Aorta (tissue), 5 donors: ENCODE data around the gene MYO18B. TPM values are rescaled to one million over a fixed set of nuclear protein-coding genes. Genes with fewer than 3 reads are reported as not detected.

Experiments used
- ATAC-seq: fragments of 200-7000 bp; cut with Tn5 transposase; one replicate; pipeline ENCODE4 v1.9.1; 2022; ENCODE audit warnings: moderate library complexity; ENCODE audit not compliant: low FRiP score
- DNase-seq, 2 donors: peaks; one replicate each; pipeline ENCODE4 v3.0.0-alpha.2; 2020
- H3K27ac ChIP-seq, 2 donors: one replicate each; pipeline ENCODE4 v1.5.1; 2013; ENCODE audit warnings: low read length in 2 of 2, mild to moderate bottlenecking in 2 of 2, moderate library complexity in 2 of 2, control low read depth in 1 of 2, inconsistent platforms in 1 of 2, low read depth in 1 of 2
- H3K27me3 ChIP-seq, 2 donors: one replicate each; pipeline ENCODE4 v1.6.1; 2013; ENCODE audit warnings: control low read depth in 1 of 2, low read length in 1 of 2, mild to moderate bottlenecking in 1 of 2, moderate library complexity in 1 of 2; ENCODE audit not compliant: insufficient read depth in 2 of 2, control insufficient read depth in 1 of 2
- H3K36me3 ChIP-seq, 2 donors: one replicate each; pipeline ENCODE4 v1.6.1; 2013; ENCODE audit warnings: control low read depth in 1 of 2, low read length in 1 of 2, mild to moderate bottlenecking in 1 of 2; ENCODE audit not compliant: insufficient read depth in 2 of 2, control insufficient read depth in 1 of 2
- H3K4me1 ChIP-seq, 2 donors: one replicate each; pipeline ENCODE4 v1.6.1; 2013; ENCODE audit warnings: low read length in 2 of 2, control low read depth in 1 of 2, mild to moderate bottlenecking in 1 of 2, moderate library complexity in 1 of 2; ENCODE audit not compliant: insufficient read depth in 2 of 2, control insufficient read depth in 1 of 2
- H3K4me3 ChIP-seq, 2 donors: one replicate each; pipeline ENCODE4 v1.5.1; 2013; ENCODE audit warnings: low read length in 2 of 2, control low read depth in 1 of 2, mild to moderate bottlenecking in 1 of 2
- H3K9me3 ChIP-seq: one replicate; pipeline ENCODE4 v1.6.1; 2013; ENCODE audit warnings: mild to moderate bottlenecking, low read length; ENCODE audit not compliant: control insufficient read depth
- WGBS, 2 donors: extraction: QIAGEN DNeasy Blood & Tissue Kit; methylation state at CpG; one replicate each; pipeline ENCODE4 v1.1.7; 2013; 5-methylcytosine and 5-hydroxymethylcytosine counted together
- intact Hi-C, 2 donors: fragments of 100-400 bp; cut with DNase I; formaldehyde crosslinking; loops; one replicate each; pipeline versions ENCODE4 v1.14.2 to v1.15.0; 2022
- polyA plus RNA-seq, 2 donors: library from polyadenylated mRNA; stranded (reverse); fragments of 200-250 nt; gene quantifications; one replicate each; pipeline ENCODE4 v1.2.3, GENCODE V29; 2013
- total RNA-seq, 2 donors: library from RNA; stranded (reverse); fragmentation: NEBNext Ultra II Directional; extraction: Animal tissue kit (Norgen Biotek cat#: 25700); gene quantifications; one replicate each; pipeline ENCODE4 v1.2.1, GENCODE V29; 2021
- donor health status: healthy with polysubstance abuse.
- donor health status: Bipolar disorder and iron deficiency.
- donor health status: DM: no; HTN: no; CAD: no.
- donor health status: DM: no; HTN: no; CAD: no.
- donor health status: DM: yes; HTN: yes; CAD: no.

Gene MYO18B
- total and polyA plus RNA-seq, 4 donors: 10.1 to 31.6 (median 22.1) TPM

- no peaks in the 10 kb centered on the region for H3K9me3 ChIP-seq
- DNase-seq: peak in 1 of 2 donors; percentile 5
- no peaks in the 10 kb centered on the region for H3K36me3 ChIP-seq
- H3K27me3 ChIP-seq: no peaks in the 10 kb centered on the region
- no peak overlapping the region for H3K4me3 ChIP-seq
- ATAC-seq: no peak
- H3K4me1 ChIP-seq: peaks cover 0 to 6% of the 10 kb centered on the region in 2 donors
- WGBS, 2 donors: 47 to 54% methylated on average over 4 of the region's 4 CpGs
- intact Hi-C loops: no loop called here
- peak overlapping the region in 1 of 2 donors; percentile 2 for H3K27ac ChIP-seq
These were observed 9.2 kb downstream of the MYO18B start for GRCh38 chr22:25751174-25751581.

DNA sequence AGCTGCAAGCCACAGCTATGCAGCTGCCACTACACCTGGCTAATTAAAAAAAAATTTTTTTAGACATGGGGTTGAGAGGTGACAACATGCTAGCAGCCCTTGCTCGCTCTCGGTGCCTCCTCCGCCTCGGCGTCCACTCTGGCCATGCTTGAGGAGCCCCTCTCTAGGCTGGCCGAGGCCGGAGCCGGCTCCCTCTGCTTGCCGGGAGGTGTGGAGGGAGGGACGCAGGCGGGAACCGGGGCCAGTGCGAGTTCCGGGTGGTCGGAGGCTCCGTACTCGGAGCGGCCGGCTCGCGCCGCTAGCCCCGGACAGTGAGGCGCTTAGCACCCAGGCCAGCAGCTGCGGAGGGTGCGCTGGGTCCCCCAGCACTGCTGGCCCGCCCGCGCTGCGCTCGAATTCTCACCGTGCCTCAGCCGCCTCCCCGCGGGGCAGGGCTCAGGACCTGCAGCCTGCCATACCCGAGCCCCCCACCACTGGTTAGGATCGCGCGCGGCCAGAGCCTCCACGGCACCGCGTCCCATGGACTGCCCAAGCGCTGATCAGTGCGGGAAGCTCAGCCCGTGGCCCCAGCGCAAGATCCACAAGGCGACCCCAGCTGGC, 10.7 kb downstream of the MYO18B start:
- intact Hi-C loops: no loop called here
- H3K27ac ChIP-seq: no peak overlapping the region
- WGBS, 2 donors: 90 to 95% methylated on average over 48 of the region's 48 CpGs
- H3K9me3 ChIP-seq: no peaks in the 10 kb centered on the region
- no peaks in the 10 kb centered on the region for H3K36me3 ChIP-seq
- no peak overlapping the region for H3K4me3 ChIP-seq
- DNase-seq (peak in 1 of 2 donors; percentile 38), ATAC-seq (no peak)
- H3K27me3 ChIP-seq: no peaks in the 10 kb centered on the region
- peaks cover 0 to 6% of the 10 kb centered on the region in 2 donors for H3K4me1 ChIP-seq

DNA sequence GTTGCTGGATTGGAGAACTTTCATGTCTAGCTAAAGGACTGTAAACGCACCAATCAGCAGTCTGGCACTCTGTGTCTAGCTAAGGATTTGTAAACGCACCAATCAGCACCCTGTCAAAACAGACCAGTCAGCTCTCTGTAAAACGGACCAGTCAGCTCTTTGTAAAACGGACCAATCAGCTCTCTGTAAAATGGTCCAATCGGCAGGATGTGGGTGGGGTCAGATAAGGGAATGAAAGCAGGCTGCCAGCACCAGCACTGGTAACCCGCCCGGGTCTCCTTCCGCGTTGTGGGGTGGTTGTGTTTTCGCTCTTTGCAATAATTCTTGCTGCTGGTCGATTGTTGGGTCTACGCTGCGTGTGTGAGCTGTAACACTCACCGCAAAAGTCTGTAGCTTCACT, 11.3 kb downstream of the MYO18B start:
- peak overlapping the region in 1 of 2 donors; percentile 95 for H3K27ac ChIP-seq
- H3K4me3 ChIP-seq: no peak overlapping the region
- H3K27me3 ChIP-seq: no peaks in the 10 kb centered on the region
- H3K4me1 ChIP-seq: peaks cover 0 to 3% of the 10 kb centered on the region in 2 donors
- intact Hi-C loops: no loop called here
- DNase-seq (no peak), ATAC-seq (no peak)
- no peaks in the 10 kb centered on the region for H3K36me3 ChIP-seq
- WGBS, 2 donors: 92 to 94% methylated on average over 14 of the region's 14 CpGs
- no peaks in the 10 kb centered on the region for H3K9me3 ChIP-seq

- intact Hi-C loops: no loop called here
- no peaks in the 10 kb centered on the region for H3K27me3 ChIP-seq
- no peak overlapping the region for H3K4me3 ChIP-seq
- no peaks in the 10 kb centered on the region for H3K36me3 ChIP-seq
- 11 to 13% methylated on average over 24 of the region's 24 CpGs for WGBS, 2 donors
- H3K9me3 ChIP-seq: no peaks in the 10 kb centered on the region
- DNase-seq (peak; percentile 94 to 96), ATAC-seq (peak; percentile 93)
- H3K27ac ChIP-seq: peak overlapping the region; percentile 1 to 95
- no peaks in the 10 kb centered on the region for H3K4me1 ChIP-seq
These were observed 12.7 kb downstream of the MYO18B start for GRCh38 chr22:25754527-25755202.

DNA sequence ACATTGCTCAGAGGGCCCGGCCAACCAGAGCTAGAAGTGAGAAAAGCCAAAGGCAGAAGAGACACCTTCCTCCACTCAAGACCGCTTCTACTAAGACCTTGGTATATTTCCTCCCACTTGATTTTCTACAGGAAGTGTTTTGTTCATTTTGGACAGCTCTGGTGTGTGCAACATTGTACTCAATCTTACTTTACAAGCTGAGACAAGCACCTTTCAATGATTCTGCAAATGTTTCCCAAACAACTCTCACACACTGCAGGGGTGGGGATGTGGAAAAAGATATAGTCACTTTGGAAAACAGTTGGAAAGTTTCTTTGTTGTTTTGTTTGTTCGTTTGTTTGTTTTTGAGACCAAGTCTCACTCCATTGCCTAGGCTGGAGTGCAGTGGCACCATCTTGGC, 15.7 kb downstream of the MYO18B start:
- Histone ChIP-seq H3K27me3 (no peaks in the 10 kb centered on the region), H3K27ac (peak overlapping the region in 1 of 2 donors; percentile 37), H3K4me1 (no peaks in the 10 kb centered on the region), H3K4me3 (no peak overlapping the region), H3K36me3 (no peaks in the 10 kb centered on the region), H3K9me3 (no peaks in the 10 kb centered on the region)
- WGBS, 2 donors: 34 to 48% methylated on average over 3 of the region's 3 CpGs
- intact Hi-C loops: no loop called here
- ATAC-seq: no peak
- DNase-seq: no peak

DNA sequence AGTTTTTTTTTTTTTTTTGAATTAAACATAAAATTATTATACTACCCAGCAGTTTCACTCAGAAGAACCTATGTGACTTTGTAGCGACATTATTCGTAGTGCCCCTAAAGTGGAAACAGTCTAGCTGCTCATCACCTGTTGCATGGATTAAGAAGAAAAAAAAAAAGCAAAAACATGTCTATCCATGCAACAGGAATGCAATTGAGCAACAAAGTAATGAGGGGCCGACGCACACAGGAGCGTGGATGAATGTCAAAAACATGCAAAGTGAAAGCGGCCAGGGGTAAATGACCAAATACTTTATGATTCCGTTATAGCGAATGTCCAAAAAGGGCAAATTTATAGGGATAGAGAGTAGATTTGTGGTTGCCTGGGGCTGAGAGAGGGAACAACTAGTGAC, 16.3 kb downstream of the MYO18B start:
- ATAC-seq: no peak
- Histone ChIP-seq H3K4me3 (no peak overlapping the region), H3K27me3 (no peaks in the 10 kb centered on the region), H3K36me3 (no peaks in the 10 kb centered on the region), H3K9me3 (no peaks in the 10 kb centered on the region), H3K27ac (no peak overlapping the region), H3K4me1 (no peaks in the 10 kb centered on the region)
- 96 to 97% methylated on average over 8 of the region's 8 CpGs for WGBS, 2 donors
- no peak for DNase-seq
- intact Hi-C loops: no loop called here

- Histone ChIP-seq H3K36me3 (peaks cover 0 to under 1% of the 10 kb centered on the region in 2 donors), H3K4me3 (no peak overlapping the region), H3K4me1 (no peaks in the 10 kb centered on the region), H3K27me3 (no peaks in the 10 kb centered on the region), H3K27ac (no peak overlapping the region), H3K9me3 (no peaks in the 10 kb centered on the region)
- 2 to 6% methylated on average over 5 of the region's 5 CpGs for WGBS, 2 donors
- intact Hi-C loops: no loop called here
- ATAC-seq: peak; percentile 61
- peak; percentile 77 to 83 for DNase-seq
These were observed 17.8 kb downstream of the MYO18B start for GRCh38 chr22:25759825-25760231.

- H3K4me1 ChIP-seq: no peaks in the 10 kb centered on the region
- ATAC-seq (no peak), DNase-seq (no peak)
- 43 to 56% methylated on average over 2 of the region's 2 CpGs for WGBS, 2 donors
- no peak overlapping the region for H3K27ac ChIP-seq
- intact Hi-C loops: no loop called here
- no peak overlapping the region for H3K4me3 ChIP-seq
- peaks cover 0 to 2% of the 10 kb centered on the region in 2 donors for H3K36me3 ChIP-seq
- no peaks in the 10 kb centered on the region for H3K9me3 ChIP-seq
- no peaks in the 10 kb centered on the region for H3K27me3 ChIP-seq
These were observed 18.3 kb downstream of the MYO18B start for GRCh38 chr22:25760294-25760693.
